OCI-M1 (cell line): ENCODE data around the gene GAL3ST1.
A peak's percentile ranks its signal among the peaks of the same experiment; 100 is the strongest.
"Not testable (repeated sequence)": the region's sequence is repeated elsewhere in the genome, so short reads cannot be mapped to it uniquely, and the experiment has no call there.

ENCODE experiments used
- DNase-seq: peaks from one replicate; lab custom pipeline; 2025; lab: John Stamatoyannopoulos, UW

Gene GAL3ST1

DNA sequence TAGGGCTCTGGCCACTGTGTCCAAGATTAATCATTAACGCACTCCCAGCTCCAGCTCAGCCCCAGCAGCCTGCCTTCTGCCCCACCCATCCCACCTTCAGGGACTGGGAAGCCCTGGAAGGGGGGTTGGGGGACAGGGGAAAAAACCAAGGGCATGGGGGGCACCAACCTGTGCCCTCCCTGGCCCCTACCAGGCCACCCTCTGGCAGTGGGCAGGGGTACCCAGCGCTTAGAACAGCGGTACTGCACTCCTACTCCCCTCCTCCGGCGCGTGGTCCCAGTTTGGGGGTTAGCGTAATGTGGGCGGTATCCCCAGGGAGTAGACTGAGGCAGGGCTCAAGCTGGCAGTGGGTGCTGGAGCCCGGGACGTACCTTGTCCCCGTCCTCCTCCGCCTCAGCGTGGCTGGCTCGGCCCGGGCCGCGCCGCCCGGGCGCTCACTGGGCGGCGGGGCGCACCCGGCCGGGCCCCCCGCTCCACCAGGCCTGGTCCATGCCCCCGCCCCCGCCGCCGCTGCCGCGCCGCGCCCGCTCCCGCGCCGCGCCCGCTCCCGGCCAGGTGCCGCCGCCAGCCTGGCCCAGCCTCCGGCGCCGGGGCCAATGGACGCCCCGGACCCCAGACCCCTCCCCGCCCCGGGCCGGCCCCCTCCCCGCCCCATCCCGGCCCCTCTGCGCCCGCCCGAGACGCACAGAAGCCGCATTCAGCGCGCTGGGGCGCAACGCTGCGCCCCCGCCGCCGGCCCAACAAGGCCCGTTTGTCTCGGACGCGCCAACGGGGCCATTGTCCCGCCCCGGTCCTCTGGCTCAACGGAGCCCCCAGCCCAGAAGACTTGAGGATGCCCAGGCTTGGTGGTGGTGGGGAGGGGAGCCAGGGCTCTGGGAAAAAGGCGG, at the start of gene GAL3ST1:
Gene GAL3ST1, minus strand, starts transcription at position 571 of the 887 bp plus-strand sequence. CDS start 17,273 bp downstream, outside the sequence.
- no peak for DNase-seq

DNA sequence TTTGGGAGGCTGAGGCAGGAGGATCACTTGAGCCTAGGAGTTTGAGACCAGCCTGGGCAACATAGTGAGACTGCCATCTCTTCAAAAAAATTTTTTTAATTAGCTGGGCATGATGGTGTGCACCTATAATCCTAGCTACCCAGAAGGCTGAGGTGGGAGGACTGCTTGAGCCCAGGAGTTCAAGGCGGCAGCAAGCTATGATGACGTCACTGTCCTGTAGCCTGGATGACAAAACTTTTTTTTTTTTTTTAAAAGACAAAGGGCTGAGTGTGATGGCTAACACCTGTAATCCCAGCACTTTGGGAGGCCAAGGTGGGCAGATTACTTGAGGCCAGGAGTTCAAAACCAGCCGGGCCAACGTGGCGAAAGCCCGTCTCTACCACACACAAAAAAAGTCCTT, 45.4 kb upstream of the GAL3ST1 start:
- DNase-seq: not testable (repeated sequence)

GRCh38 chr22:30617819-30618218, 43.4 kb upstream of the GAL3ST1 start:
- no peak for DNase-seq

- DNase-seq: peak; percentile 33
Measured at GRCh38 chr22:30615543-30615954, 41.1 kb upstream of the GAL3ST1 start.

DNA sequence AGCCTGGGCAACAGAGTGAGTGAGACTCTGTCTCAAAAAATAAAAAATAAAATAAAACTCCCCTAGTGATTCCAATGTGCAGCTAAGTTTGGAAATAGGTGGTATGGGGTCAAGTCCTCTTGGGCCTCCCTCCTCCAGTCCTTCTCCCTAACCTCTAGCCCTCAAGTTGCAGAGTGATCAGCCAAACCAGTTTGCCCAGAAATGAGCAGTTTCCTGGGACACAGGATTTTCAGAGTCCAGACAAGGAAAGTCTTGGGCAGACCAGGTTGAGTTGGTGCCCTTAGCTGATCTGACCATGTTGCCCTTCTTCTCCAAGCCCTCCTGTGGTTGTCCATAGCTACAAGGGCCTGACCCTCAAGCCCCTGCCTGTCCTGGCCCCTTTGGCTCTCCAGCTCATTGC, 40.4 kb upstream of the GAL3ST1 start:
- no peak for DNase-seq

GRCh38 chr22:30614268-30614667, 39.8 kb upstream of the GAL3ST1 start:
- no peak for DNase-seq

- DNase-seq: no peak
Measured at GRCh38 chr22:30612789-30613188, 38.3 kb upstream of the GAL3ST1 start.

- no peak for DNase-seq
Measured at GRCh38 chr22:30611197-30611596, 36.7 kb upstream of the GAL3ST1 start.

DNA sequence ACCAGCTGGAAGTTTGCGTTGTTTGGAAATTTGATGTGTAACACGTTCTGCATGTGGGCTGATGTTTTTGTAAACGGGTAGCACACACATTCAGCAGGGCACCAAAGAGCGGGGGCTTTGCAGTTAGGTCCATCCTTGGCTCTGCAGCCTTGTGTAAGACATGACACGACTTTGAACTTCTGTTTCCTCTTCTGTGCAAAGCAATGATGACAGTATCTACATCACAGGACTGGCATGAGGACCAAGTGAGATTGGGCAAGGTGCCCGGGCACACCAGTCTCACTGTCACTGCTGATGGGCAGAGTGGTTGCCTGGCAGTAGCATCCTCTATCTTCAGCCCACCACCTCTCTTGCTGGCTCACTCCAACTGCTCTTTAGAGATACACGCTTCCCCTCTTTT, 35.8 kb upstream of the GAL3ST1 start:
- DNase-seq: no peak

GRCh38 chr22:30609260-30610185, 35.1 kb upstream of the GAL3ST1 start:
- peak; percentile 93 for DNase-seq

GRCh38 chr22:30607939-30608338, 33.5 kb upstream of the GAL3ST1 start:
- DNase-seq: no peak

GRCh38 chr22:30607300-30607930, 33.0 kb upstream of the GAL3ST1 start:
- DNase-seq: no peak

DNA sequence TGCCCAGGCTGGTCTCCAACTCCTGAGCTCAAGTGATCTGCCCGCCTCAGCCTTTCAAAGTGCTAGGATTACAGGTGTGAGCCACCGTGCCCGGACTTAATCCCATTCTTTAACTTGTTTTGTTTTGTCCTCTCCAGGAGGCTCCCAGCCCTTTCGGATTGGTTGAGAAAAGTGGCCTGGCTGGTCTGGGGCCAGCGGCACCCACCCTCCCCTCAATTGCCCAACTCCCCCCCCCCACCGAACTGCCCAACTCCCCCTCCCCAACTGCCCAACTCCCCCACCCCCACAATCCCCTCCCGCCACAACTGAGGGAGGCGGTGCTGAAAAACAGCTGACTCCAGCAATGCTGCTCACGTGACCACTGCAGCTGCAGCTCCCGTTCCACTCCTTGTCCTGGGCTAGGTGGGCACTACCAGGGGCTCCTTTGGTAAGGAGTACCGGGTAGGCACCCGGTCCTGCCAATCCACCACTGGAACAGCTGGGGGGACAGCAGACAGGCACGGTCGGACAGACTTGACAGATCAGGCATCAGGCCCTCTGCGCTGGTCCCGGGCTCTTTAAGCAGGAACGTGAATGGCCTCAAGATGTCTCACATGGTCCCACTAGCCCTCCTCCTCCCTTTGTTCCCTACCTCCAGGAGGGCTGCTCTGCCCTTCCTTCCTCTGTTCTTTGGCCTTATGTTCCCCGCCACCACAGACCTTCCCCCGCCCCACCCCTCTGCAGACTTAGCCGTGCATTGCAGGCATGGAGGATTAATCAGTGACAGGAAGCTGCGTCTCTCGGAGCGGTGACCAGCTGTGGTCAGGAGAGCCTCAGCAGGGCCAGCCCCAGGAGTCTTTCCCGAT, 32.2 kb upstream of the GAL3ST1 start, which contains the start of gene TCN2:
Gene TCN2, plus strand, starts transcription at position 720 of the 845 bp plus-strand sequence. CDS start 158 bp downstream, outside the sequence.
- no peak for DNase-seq

GRCh38 chr22:30605449-30606110, 31.1 kb upstream of the GAL3ST1 start:
- DNase-seq: peak; percentile 84

DNA sequence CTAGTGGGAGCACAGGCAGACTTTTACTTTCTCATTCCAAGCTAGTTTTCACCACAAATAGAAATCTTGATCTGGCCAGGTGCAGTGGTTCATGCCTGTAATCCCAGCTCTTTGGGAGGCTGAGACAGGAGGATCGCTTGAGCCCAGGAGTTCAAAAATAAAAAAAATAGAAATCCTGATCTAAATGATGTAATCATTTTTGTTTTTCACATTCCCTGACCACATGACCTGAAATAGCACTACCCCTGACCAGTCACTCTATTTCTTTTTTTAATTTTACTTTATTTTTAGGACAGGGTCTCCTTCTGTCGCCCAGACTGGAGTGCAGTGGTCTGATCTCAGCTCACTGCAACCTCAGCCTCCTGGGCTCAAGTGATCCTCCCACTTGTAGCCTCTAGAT, 30.3 kb upstream of the GAL3ST1 start:
- no peak for DNase-seq

- no peak for DNase-seq
Measured at GRCh38 chr22:30603801-30604200, 29.3 kb upstream of the GAL3ST1 start.

DNA sequence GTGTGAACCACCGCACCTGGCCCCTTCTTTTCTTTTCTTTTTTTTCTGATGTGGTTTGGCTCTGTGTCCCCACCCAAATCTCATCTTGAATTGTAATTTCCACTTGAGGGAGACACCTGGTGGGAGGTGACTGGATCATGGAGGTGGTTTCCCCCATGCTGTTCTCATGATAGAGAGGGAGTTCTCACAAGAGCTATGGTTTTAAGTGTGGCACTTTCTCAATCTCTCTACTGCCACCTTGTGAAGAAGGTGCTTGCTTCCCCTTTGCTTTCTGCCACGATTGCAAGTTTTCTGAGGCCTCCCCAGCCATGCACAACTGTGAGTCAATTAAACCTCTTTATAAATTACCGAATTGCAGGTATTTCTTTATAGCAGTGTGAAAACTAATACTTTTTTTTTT, 27.6 kb upstream of the GAL3ST1 start:
- peak; percentile 66 for DNase-seq

DNA sequence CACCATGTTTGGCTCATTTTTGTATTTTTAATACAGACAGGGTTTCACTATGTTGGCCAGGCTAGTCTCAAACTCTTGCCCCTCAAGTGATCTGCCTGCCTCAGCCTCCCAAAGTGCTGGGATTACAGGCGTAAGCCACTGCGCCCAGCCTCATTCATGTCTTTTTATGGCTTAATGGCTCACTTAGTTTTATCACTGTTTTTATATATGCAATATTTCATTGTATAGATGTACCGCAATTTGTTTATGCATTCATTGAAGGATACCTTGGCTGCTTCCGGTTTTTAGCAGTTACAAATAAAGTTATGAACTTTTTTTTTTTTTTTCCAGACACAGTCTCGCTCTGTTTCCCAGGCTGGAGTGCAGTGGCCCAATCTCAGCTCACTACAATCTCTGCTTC, 27.0 kb upstream of the GAL3ST1 start:
- no peak for DNase-seq

GRCh38 chr22:30600921-30601320, 26.5 kb upstream of the GAL3ST1 start:
- no peak for DNase-seq

GRCh38 chr22:30598986-30599385, 24.5 kb upstream of the GAL3ST1 start:
- DNase-seq: no peak

- DNase-seq: no peak
Measured at GRCh38 chr22:30596886-30597285, 22.4 kb upstream of the GAL3ST1 start.
